Muscle layer of colon (tissue), 2 donors: ENCODE data around the gene ZFYVE28.
"Not testable (repeated sequence)": the region's sequence is repeated elsewhere in the genome, so short reads cannot be mapped to it uniquely, and the experiment has no call there.

Source experiments
- H3K27ac ChIP-seq: one replicate; pipeline ENCODE4 v1.7.0; 2013; ENCODE audit warnings: low read depth, mild to moderate bottlenecking, low read length, moderate library complexity
- H3K27me3 ChIP-seq, 2 donors: one replicate each; pipeline ENCODE4 v1.7.0; 2013; ENCODE audit warnings: low read length in 2 of 2, mild to moderate bottlenecking in 2 of 2; ENCODE audit not compliant: insufficient read depth in 2 of 2, control insufficient read depth in 1 of 2
- H3K36me3 ChIP-seq: one replicate; pipeline ENCODE4 v1.7.0; 2013; ENCODE audit warnings: mild to moderate bottlenecking, low read length; ENCODE audit not compliant: insufficient read depth
- H3K4me1 ChIP-seq: one replicate; pipeline ENCODE4 v1.7.0; 2013; ENCODE audit warnings: mild to moderate bottlenecking, low read length; ENCODE audit not compliant: insufficient read depth
- H3K4me3 ChIP-seq, 2 donors: one replicate each; pipeline ENCODE4 v1.7.0; 2013; ENCODE audit warnings: low read length in 2 of 2, low read depth in 1 of 2, mild to moderate bottlenecking in 1 of 2, moderate library complexity in 1 of 2
- H3K9ac ChIP-seq: one replicate; pipeline ENCODE4 v1.7.0; 2013; ENCODE audit warnings: low read length
- H3K9me3 ChIP-seq: one replicate; pipeline ENCODE4 v1.7.0; 2013; ENCODE audit warnings: mild to moderate bottlenecking, low read length
- donor health status: abdominal sarcoma.
- donor health status: Adenocarcinoma of cecum.

The ZFYVE28 gene

DNA sequence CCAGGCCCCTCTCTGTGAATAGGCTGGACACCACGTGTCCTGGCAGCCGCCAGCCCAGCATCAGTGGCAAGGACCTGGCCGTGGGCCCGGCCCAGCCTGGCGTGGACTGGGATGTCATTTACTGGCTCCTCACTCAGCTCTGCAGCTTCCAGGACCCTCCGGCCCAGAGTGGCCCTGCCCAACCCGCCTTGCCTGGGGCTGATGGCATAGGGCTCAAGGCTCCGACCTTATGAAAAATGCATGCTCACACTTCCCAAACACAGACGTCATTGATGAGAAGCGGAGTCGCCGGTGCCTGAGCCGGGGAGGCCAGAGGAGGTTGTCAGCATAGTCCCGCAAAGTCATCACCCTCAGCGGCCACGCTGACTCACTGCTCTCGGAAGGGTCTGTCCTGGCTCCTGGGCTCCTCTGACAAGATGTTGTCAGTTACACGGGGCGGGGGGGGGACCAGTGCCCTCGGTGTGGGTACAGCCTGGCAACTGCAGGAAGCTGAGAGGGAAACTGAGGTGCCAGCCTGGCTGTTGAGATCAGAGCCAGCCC, 14.6 kb upstream of the ZFYVE28 start:
- Histone ChIP-seq H3K36me3 (no peaks in the 10 kb centered on the region), H3K4me3 (no peak overlapping the region), H3K4me1 (no peaks in the 10 kb centered on the region), H3K9me3 (no peaks in the 10 kb centered on the region), H3K27ac (no peak overlapping the region), H3K9ac (no peak overlapping the region), H3K27me3 (no peaks in the 10 kb centered on the region)

GRCh38 chr4:2432004-2432403, 13.6 kb upstream of the ZFYVE28 start:
- Histone ChIP-seq H3K27me3 (peaks cover 0 to 6% of the 10 kb centered on the region in 2 donors), H3K9me3 (no peaks in the 10 kb centered on the region), H3K9ac (no peak overlapping the region), H3K36me3 (no peaks in the 10 kb centered on the region), H3K27ac (no peak overlapping the region), H3K4me1 (no peaks in the 10 kb centered on the region), H3K4me3 (no peak overlapping the region)

DNA sequence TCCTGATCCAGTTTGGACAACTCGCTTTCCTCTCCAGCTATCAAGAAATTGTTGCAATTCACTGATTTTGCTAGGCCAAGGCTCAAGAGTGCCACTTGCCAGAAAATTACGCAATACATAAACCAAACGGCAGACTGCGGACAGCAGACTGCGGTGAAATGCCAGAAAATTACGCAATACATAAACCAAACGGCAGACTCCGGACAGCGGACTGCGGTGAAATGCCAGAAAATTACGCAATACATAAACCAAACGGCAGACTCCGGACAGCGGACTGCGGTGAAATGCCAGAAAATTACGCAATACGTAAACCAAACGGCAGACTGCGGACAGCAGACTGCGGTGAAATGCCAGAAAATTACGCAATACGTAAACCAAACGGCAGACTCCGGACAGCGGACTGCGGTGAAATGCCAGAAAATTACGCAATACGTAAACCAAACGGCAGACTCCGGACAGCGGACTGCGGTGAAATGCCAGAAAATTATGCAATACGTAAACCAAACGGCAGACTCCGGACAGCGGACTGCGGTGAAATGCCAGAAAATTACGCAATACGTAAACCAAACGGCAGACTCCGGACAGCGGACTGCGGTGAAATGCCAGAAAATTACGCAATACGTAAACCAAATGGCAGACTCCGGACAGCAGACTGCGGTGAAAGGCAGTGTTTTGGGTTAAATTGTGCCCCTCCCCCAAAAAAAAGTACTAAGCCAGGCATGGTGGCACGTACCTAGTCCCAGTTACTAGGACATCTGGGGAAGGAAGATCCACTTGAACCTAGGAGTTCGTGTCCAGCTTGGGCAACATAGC, 11.7 kb upstream of the ZFYVE28 start:
- H3K4me3 ChIP-seq, H3K9me3 ChIP-seq, H3K4me1 ChIP-seq, H3K9ac ChIP-seq, H3K36me3 ChIP-seq, H3K27me3 ChIP-seq, H3K27ac ChIP-seq: not testable (repeated sequence)

DNA sequence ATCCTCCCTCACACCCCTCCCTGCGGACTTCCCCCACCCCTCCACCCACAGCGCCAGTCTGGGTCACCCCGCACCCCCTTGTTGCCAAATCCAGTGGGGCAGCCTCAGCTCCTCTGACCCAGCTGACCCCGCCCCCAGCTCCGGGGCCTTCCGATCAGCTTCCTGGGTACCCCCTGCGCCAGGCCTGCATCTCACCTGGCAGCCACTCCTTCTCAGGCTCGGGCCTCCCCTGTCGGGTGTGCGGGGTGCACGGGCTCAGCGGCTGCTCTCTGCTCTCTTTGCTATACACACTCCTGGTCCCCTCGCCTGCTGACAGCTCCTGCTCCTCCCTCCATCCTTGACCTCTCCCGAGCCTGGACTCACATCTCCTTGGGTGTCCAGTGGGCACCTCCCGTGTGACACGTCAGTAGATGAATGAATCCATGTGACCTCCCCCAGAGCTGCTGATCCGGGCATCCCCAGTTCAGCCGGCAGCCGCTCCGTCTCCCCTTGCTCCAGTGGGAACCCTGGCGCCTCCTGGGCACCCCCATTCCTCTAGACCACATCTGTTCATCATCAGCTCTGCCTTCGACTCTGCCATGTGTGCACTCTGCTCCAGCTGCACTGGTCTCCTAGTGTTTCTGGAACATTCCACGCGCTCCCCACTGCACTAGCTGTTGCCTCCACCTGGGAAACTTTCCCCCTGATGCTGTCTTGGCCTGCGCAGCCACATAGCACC, 10.2 kb upstream of the ZFYVE28 start:
- Histone ChIP-seq H3K4me1 (no peaks in the 10 kb centered on the region), H3K36me3 (no peaks in the 10 kb centered on the region), H3K9me3 (no peaks in the 10 kb centered on the region), H3K9ac (no peak overlapping the region), H3K4me3 (no peak overlapping the region), H3K27me3 (peaks cover 0 to 8% of the 10 kb centered on the region in 2 donors), H3K27ac (no peak overlapping the region)

DNA sequence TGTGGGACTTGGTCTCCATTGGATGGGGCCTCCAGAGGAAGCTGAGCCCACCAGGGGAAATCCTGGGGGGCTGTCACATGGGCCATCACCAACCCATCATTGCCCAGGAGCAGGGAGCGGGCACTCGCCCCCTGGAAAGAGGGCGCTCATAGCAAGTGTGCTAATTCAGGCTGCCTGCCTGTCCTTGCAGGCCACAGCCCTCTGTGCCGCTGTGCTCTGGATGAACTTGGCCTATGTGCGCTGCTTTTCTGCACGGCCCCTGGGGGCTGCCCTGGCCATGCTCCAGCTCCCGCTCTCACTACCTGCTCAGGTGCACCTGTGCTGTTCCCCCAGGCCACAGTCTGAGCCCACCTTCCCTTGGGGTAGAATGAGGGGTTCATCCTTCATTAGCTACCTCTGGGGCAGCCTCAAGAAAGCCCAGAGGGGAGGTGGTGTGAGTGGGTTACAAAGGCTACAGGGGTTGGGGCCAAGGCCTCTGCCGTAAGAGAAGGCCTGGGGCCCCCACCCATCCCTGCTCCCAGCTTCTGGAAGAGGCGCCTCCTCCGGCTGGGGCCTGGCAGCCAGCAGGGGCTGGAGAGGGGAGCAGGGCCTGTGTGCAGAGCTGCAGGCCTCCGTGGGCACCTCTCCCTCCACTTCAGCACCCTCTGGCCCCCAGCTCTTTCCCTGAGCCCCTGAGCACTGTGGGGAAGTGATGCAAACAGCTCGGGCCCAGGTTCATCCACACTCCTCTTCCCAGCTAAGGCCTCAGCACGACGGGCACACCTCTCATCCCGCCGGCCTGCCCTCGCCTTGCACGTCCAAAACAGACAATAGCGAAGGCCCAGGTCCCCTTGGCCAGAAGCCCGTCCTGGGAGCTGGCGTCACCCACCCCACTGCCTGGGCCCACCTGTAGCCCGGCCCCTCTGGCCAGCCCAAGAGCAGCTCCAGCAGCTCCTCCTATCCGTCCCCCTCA, 9.2 kb upstream of the ZFYVE28 start:
- peaks cover 1 to 18% of the 10 kb centered on the region in 2 donors for H3K27me3 ChIP-seq
- H3K9ac ChIP-seq = no peak overlapping the region
- no peaks in the 10 kb centered on the region for H3K36me3 ChIP-seq

GRCh38 chr4:2426711-2427275, 8.3 kb upstream of the ZFYVE28 start:
- Histone ChIP-seq H3K27me3 (peaks cover 10 to 26% of the 10 kb centered on the region in 2 donors), H3K9me3 (no peaks in the 10 kb centered on the region), H3K4me1 (no peaks in the 10 kb centered on the region), H3K36me3 (no peaks in the 10 kb centered on the region), H3K4me3 (no peak overlapping the region), H3K9ac (no peak overlapping the region), H3K27ac (no peak overlapping the region)

More for the DNA sequence above, 9.2 kb upstream of the ZFYVE28 start:
- Histone ChIP-seq H3K4me3 (no peak overlapping the region), H3K9me3 (no peaks in the 10 kb centered on the region), H3K27ac (no peak overlapping the region), H3K4me1 (no peaks in the 10 kb centered on the region)

DNA sequence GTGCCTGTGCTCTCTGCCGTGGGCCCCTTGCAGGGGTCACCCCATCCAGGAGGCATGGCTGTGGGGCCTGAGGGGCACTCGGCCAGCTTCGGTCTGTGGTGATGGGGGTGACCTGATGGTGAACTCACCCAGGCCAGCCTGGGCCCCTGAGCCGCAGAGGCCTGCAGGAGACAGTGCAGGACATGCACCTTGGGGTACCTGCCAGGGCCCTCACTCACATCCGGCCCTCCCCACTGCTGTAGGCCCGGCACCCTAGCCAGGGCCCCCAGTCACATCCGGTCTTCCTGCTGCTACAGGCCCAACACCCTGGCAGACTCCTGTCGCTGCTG, 7.6 kb upstream of the ZFYVE28 start:
- no peak overlapping the region for H3K4me3 ChIP-seq
- H3K27ac ChIP-seq = no peak overlapping the region
- no peak overlapping the region for H3K9ac ChIP-seq
- H3K4me1 ChIP-seq = no peaks in the 10 kb centered on the region
- H3K27me3 ChIP-seq = peaks cover 11 to 29% of the 10 kb centered on the region in 2 donors
- H3K36me3 ChIP-seq = no peaks in the 10 kb centered on the region
- no peaks in the 10 kb centered on the region for H3K9me3 ChIP-seq

DNA sequence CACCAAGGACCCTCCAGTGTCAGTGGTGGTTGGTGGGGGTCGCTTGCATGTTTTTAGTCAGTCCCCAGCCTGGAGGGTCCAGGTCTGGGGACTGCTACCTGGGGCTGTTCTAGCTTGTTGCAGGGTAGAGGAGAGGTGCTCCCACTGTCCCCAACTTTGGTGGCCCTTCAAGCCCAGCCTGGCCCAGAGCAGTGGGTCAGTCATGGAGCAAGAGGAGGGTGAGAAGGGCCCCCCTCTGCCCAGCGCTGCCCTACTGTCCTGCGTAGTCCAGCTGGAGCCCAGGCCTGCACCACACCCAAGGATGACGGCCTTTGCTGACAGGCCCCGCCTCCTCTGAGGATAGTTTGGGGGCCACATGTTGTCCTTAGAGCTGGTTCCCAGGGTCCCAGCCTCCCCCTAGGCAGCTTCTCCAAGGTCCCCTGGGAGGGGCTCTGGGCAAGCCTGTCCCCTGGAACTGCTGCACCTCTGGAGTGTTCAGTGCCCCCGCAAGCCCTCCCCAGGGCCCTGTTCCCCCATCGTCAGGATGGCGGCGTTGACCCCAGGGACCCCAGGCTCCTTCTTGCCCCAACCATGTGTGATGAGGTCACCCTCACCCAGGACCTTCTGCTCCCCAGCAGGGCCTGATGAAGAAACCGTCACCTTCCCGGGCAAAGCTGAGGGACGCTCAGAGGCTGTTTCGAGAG, 7.1 kb upstream of the ZFYVE28 start:
- Histone ChIP-seq H3K9me3 (no peaks in the 10 kb centered on the region), H3K27ac (no peak overlapping the region), H3K27me3 (peaks cover 16 to 32% of the 10 kb centered on the region in 2 donors), H3K4me1 (no peaks in the 10 kb centered on the region), H3K9ac (no peak overlapping the region), H3K36me3 (no peaks in the 10 kb centered on the region), H3K4me3 (no peak overlapping the region)

DNA sequence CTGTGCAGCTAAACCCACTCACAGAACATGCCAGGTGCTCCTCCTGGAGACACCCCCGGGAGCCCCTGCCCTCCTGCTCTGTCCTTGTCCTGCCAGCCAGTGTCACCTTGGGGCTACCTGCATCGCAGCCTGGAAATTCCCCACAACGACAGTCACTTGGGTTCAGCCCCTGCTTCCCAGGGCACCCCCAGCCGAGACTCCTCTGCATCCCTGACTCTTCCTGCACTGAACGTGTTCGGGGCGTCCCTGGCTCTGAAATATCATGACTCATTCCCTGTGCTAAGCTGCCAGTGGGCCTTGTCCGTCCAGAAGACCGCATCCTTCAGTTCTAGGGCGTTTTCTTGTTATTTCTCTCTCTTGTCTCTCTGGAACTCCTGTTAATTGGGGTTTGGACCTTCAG, 6.1 kb upstream of the ZFYVE28 start:
- peaks cover 24 to 42% of the 10 kb centered on the region in 2 donors for H3K27me3 ChIP-seq
- no peak overlapping the region for H3K27ac ChIP-seq
- H3K9ac ChIP-seq = no peak overlapping the region
- no peaks in the 10 kb centered on the region for H3K36me3 ChIP-seq
- H3K9me3 ChIP-seq = no peaks in the 10 kb centered on the region
- no peak overlapping the region for H3K4me3 ChIP-seq
- no peaks in the 10 kb centered on the region for H3K4me1 ChIP-seq

GRCh38 chr4:2423695-2424094, 5.2 kb upstream of the ZFYVE28 start:
- Histone ChIP-seq H3K27ac (no peak overlapping the region), H3K9ac (no peak overlapping the region), H3K36me3 (no peaks in the 10 kb centered on the region), H3K4me1 (peaks cover 7% of the 10 kb centered on the region), H3K27me3 (peaks cover 24 to 50% of the 10 kb centered on the region in 2 donors), H3K4me3 (no peak overlapping the region), H3K9me3 (no peaks in the 10 kb centered on the region)
